Measurements from ENCODE around the gene APOOL.

Gene APOOL

GRCh38 chrX:85024044-85024443 is 20.4 kb downstream of the APOOL start:
- Histone ChIP-seq H3K79me1 (ENCODE audit: low read length) (no peaks in the 10 kb centered on the region), H3K14ac (ENCODE audit: low read length) (no peak overlapping the region), H2BK12ac (ENCODE audit: low read length) (no peak overlapping the region), H3K4ac (ENCODE audit: low read depth, low read length) (no peak overlapping the region), H3K79me2 (ENCODE audit: control insufficient read depth, insufficient read depth, low read length, poor library complexity) (no peaks in the 10 kb centered on the region), H2AFZ (ENCODE audit: insufficient read depth, low read length, poor library complexity) (no peak overlapping the region), H3K36me3 (ENCODE audit: control insufficient read depth in 1 of 2, insufficient read depth in 2 of 2, low read length in 2 of 2) (no peaks in the 10 kb centered on the region), H4K12ac (ENCODE audit: low read depth, low read length) (no peak overlapping the region), H4K91ac (ENCODE audit: low read depth, low read length) (no peak overlapping the region), H3K4me1 (ENCODE audit: control insufficient read depth in 1 of 2, insufficient read depth in 2 of 2, low read length in 2 of 2) (no peaks in the 10 kb centered on the region), H2BK120ac (ENCODE audit: insufficient read depth, low read length, poor library complexity) (no peak overlapping the region), H3K4me3 (ENCODE audit: low read depth, low read length) (no peak overlapping the region), H2AK5ac (ENCODE audit: low read length) (no peak overlapping the region), H3K9me3 (ENCODE audit: insufficient read depth, low read depth, low read length) (no peaks in the 10 kb centered on the region), H3K9ac (ENCODE audit: low read length) (no peak overlapping the region), H3K18ac (ENCODE audit: low read length) (no peak overlapping the region), H4K8ac (ENCODE audit: low read depth, low read length) (no peak overlapping the region), H3K27me3 (ENCODE audit: insufficient read depth, low read length) (no peaks in the 10 kb centered on the region), H3K4me2 (ENCODE audit: low read length) (no peak overlapping the region), H3K27ac (ENCODE audit: low read depth, low read length) (no peak overlapping the region), H3K23ac (ENCODE audit: low read length) (no peak overlapping the region), H2BK5ac (ENCODE audit: low read depth, low read length, poor library complexity) (no peak overlapping the region)
- DNase-seq = no peak
- no CpG with 5 or more reads among the region's 2 CpGs for WGBS (ENCODE audit: extremely low coverage, insufficient coverage, insufficient read length)

DNA sequence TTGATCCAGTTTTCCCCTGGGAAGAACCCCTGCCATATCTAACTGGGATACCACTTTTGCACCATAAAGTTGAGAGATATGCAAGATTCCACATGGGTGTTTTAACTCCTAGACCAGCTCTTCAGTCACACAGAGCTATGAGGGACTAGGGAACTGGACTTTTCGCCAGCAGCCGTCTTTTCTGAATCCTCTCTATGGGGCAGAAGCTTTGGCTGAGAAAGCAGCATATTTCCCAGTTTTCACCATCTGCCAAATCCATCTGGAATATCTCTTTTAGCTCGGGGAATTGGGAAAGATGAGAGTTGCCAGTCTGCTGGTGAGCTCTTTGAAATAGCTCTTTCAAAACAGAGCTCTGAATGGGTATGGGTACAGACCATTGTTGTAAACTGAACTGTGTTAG is 20.9 kb downstream of the APOOL start:
- H3K4me1 ChIP-seq (ENCODE audit: control insufficient read depth in 1 of 2, insufficient read depth in 2 of 2, low read length in 2 of 2) = no peaks in the 10 kb centered on the region
- WGBS (ENCODE audit: extremely low coverage, insufficient coverage, insufficient read length) = no CpG with 5 or more reads among the region's 3 CpGs
- no peak overlapping the region for H4K8ac ChIP-seq (ENCODE audit: low read depth, low read length)
- H4K91ac ChIP-seq (ENCODE audit: low read depth, low read length) = no peak overlapping the region
- no peak overlapping the region for H3K9ac ChIP-seq (ENCODE audit: low read length)
- H3K79me2 ChIP-seq (ENCODE audit: control insufficient read depth, insufficient read depth, low read length, poor library complexity) = no peaks in the 10 kb centered on the region
- H2BK120ac ChIP-seq (ENCODE audit: insufficient read depth, low read length, poor library complexity) = no peak overlapping the region
- no peak overlapping the region for H4K12ac ChIP-seq (ENCODE audit: low read depth, low read length)
- no peak overlapping the region for H3K27ac ChIP-seq (ENCODE audit: low read depth, low read length)
- no peak overlapping the region for H3K4ac ChIP-seq (ENCODE audit: low read depth, low read length)
- no peaks in the 10 kb centered on the region for H3K9me3 ChIP-seq (ENCODE audit: insufficient read depth, low read depth, low read length)
- no peak overlapping the region for H3K14ac ChIP-seq (ENCODE audit: low read length)
- H3K4me2 ChIP-seq (ENCODE audit: low read length) = no peak overlapping the region
- H2AFZ ChIP-seq (ENCODE audit: insufficient read depth, low read length, poor library complexity) = no peak overlapping the region
- H3K79me1 ChIP-seq (ENCODE audit: low read length) = no peaks in the 10 kb centered on the region
- no peak for DNase-seq
- H3K36me3 ChIP-seq (ENCODE audit: control insufficient read depth in 1 of 2, insufficient read depth in 2 of 2, low read length in 2 of 2) = no peaks in the 10 kb centered on the region
- H3K23ac ChIP-seq (ENCODE audit: low read length) = no peak overlapping the region
- no peak overlapping the region for H3K18ac ChIP-seq (ENCODE audit: low read length)
- no peak overlapping the region for H2BK5ac ChIP-seq (ENCODE audit: low read depth, low read length, poor library complexity)
- no peak overlapping the region for H3K4me3 ChIP-seq (ENCODE audit: low read depth, low read length)
- no peaks in the 10 kb centered on the region for H3K27me3 ChIP-seq (ENCODE audit: insufficient read depth, low read length)
- no peak overlapping the region for H2BK12ac ChIP-seq (ENCODE audit: low read length)
- no peak overlapping the region for H2AK5ac ChIP-seq (ENCODE audit: low read length)

- no peak overlapping the region for H2BK5ac ChIP-seq (ENCODE audit: low read depth, low read length, poor library complexity)
- no peak overlapping the region for H3K27ac ChIP-seq (ENCODE audit: low read depth, low read length)
- no peaks in the 10 kb centered on the region for H3K9me3 ChIP-seq (ENCODE audit: insufficient read depth, low read depth, low read length)
- H3K9ac ChIP-seq (ENCODE audit: low read length) = no peak overlapping the region
- no peak overlapping the region for H3K4me3 ChIP-seq (ENCODE audit: low read depth, low read length)
- no peaks in the 10 kb centered on the region for H3K79me2 ChIP-seq (ENCODE audit: control insufficient read depth, insufficient read depth, low read length, poor library complexity)
- DNase-seq = no peak
- no peak overlapping the region for H3K18ac ChIP-seq (ENCODE audit: low read length)
- H4K12ac ChIP-seq (ENCODE audit: low read depth, low read length) = no peak overlapping the region
- no peak overlapping the region for H3K4ac ChIP-seq (ENCODE audit: low read depth, low read length)
- no peak overlapping the region for H2AFZ ChIP-seq (ENCODE audit: insufficient read depth, low read length, poor library complexity)
- no peak overlapping the region for H4K91ac ChIP-seq (ENCODE audit: low read depth, low read length)
- H3K4me2 ChIP-seq (ENCODE audit: low read length) = no peak overlapping the region
- H3K27me3 ChIP-seq (ENCODE audit: insufficient read depth, low read length) = no peaks in the 10 kb centered on the region
- H2BK12ac ChIP-seq (ENCODE audit: low read length) = no peak overlapping the region
- H3K14ac ChIP-seq (ENCODE audit: low read length) = no peak overlapping the region
- no peaks in the 10 kb centered on the region for H3K4me1 ChIP-seq (ENCODE audit: control insufficient read depth in 1 of 2, insufficient read depth in 2 of 2, low read length in 2 of 2)
- no peaks in the 10 kb centered on the region for H3K79me1 ChIP-seq (ENCODE audit: low read length)
- no peaks in the 10 kb centered on the region for H3K36me3 ChIP-seq (ENCODE audit: control insufficient read depth in 1 of 2, insufficient read depth in 2 of 2, low read length in 2 of 2)
- H3K23ac ChIP-seq (ENCODE audit: low read length) = no peak overlapping the region
- H4K8ac ChIP-seq (ENCODE audit: low read depth, low read length) = no peak overlapping the region
- no peak overlapping the region for H2BK120ac ChIP-seq (ENCODE audit: insufficient read depth, low read length, poor library complexity)
- no peak overlapping the region for H2AK5ac ChIP-seq (ENCODE audit: low read length)
Measured at GRCh38 chrX:85026170-85026569, 22.5 kb downstream of the APOOL start.

DNA sequence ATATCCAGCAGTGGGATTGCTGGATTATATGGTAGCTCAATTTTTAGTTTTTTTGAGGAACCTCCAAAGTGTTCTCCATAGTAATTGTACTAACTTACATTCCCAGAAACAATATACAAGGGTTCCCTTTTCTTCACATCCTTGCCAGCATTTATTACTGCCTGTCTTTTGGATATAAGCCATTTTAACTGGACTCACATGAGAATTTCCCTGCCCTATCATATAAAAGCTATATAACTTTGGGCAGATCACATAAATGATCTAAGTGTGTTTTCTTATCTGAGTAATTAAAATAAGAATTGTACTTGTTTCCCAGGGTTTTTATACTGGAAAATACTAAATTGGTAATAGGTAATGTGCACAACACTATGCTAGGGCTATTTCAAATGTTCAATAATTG is 25.4 kb downstream of the APOOL start:
- Histone ChIP-seq H3K9me3 (ENCODE audit: insufficient read depth, low read depth, low read length) (no peaks in the 10 kb centered on the region), H3K27me3 (ENCODE audit: insufficient read depth, low read length) (no peaks in the 10 kb centered on the region), H2AFZ (ENCODE audit: insufficient read depth, low read length, poor library complexity) (no peak overlapping the region), H3K9ac (ENCODE audit: low read length) (no peak overlapping the region), H3K23ac (ENCODE audit: low read length) (no peak overlapping the region), H2BK120ac (ENCODE audit: insufficient read depth, low read length, poor library complexity) (no peak overlapping the region), H3K79me1 (ENCODE audit: low read length) (no peaks in the 10 kb centered on the region), H4K91ac (ENCODE audit: low read depth, low read length) (no peak overlapping the region), H4K12ac (ENCODE audit: low read depth, low read length) (no peak overlapping the region), H2AK5ac (ENCODE audit: low read length) (no peak overlapping the region), H3K4me3 (ENCODE audit: low read depth, low read length) (no peak overlapping the region), H3K4me1 (ENCODE audit: control insufficient read depth in 1 of 2, insufficient read depth in 2 of 2, low read length in 2 of 2) (no peaks in the 10 kb centered on the region), H3K27ac (ENCODE audit: low read depth, low read length) (no peak overlapping the region), H3K14ac (ENCODE audit: low read length) (no peak overlapping the region), H2BK12ac (ENCODE audit: low read length) (no peak overlapping the region), H3K79me2 (ENCODE audit: control insufficient read depth, insufficient read depth, low read length, poor library complexity) (no peaks in the 10 kb centered on the region), H2BK5ac (ENCODE audit: low read depth, low read length, poor library complexity) (no peak overlapping the region), H3K4ac (ENCODE audit: low read depth, low read length) (no peak overlapping the region), H4K8ac (ENCODE audit: low read depth, low read length) (no peak overlapping the region), H3K18ac (ENCODE audit: low read length) (no peak overlapping the region), H3K36me3 (ENCODE audit: control insufficient read depth in 1 of 2, insufficient read depth in 2 of 2, low read length in 2 of 2) (no peaks in the 10 kb centered on the region), H3K4me2 (ENCODE audit: low read length) (no peak overlapping the region)
- DNase-seq = no peak

DNA sequence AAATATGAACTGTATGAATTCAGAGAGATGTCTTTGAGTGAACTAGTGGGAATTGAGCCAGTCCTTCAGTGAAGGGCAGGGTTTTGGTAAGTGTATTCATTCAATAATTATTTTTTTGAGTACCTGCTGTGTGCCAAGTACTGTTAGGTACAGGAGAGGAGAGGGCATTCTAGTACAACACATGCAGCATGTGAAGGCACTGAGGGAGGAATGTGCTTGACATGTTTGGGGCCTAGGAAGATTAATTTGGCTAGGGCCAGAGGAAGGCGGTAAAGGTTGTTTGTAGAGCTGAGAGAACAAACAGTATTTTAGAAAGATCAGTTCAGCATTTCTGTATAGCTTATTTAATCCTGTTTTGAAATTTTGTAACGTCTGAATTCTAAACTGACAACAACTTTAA is 27.8 kb downstream of the APOOL start:
- Histone ChIP-seq H3K9me3 (ENCODE audit: insufficient read depth, low read depth, low read length) (no peaks in the 10 kb centered on the region), H4K91ac (ENCODE audit: low read depth, low read length) (no peak overlapping the region), H3K14ac (ENCODE audit: low read length) (no peak overlapping the region), H3K27me3 (ENCODE audit: insufficient read depth, low read length) (no peaks in the 10 kb centered on the region), H3K4ac (ENCODE audit: low read depth, low read length) (no peak overlapping the region), H3K36me3 (ENCODE audit: control insufficient read depth in 1 of 2, insufficient read depth in 2 of 2, low read length in 2 of 2) (no peaks in the 10 kb centered on the region), H3K23ac (ENCODE audit: low read length) (no peak overlapping the region), H2BK120ac (ENCODE audit: insufficient read depth, low read length, poor library complexity) (no peak overlapping the region), H3K4me2 (ENCODE audit: low read length) (no peak overlapping the region), H2AK5ac (ENCODE audit: low read length) (no peak overlapping the region), H3K9ac (ENCODE audit: low read length) (no peak overlapping the region), H4K12ac (ENCODE audit: low read depth, low read length) (no peak overlapping the region), H3K4me1 (ENCODE audit: control insufficient read depth in 1 of 2, insufficient read depth in 2 of 2, low read length in 2 of 2) (no peaks in the 10 kb centered on the region), H3K79me1 (ENCODE audit: low read length) (no peaks in the 10 kb centered on the region), H3K79me2 (ENCODE audit: control insufficient read depth, insufficient read depth, low read length, poor library complexity) (no peaks in the 10 kb centered on the region), H2BK12ac (ENCODE audit: low read length) (no peak overlapping the region), H3K18ac (ENCODE audit: low read length) (no peak overlapping the region), H2BK5ac (ENCODE audit: low read depth, low read length, poor library complexity) (no peak overlapping the region), H3K4me3 (ENCODE audit: low read depth, low read length) (no peak overlapping the region), H3K27ac (ENCODE audit: low read depth, low read length) (no peak overlapping the region), H4K8ac (ENCODE audit: low read depth, low read length) (no peak overlapping the region), H2AFZ (ENCODE audit: insufficient read depth, low read length, poor library complexity) (no peak overlapping the region)
- WGBS (ENCODE audit: extremely low coverage, insufficient coverage, insufficient read length) = no CpG with 5 or more reads among the region's 2 CpGs
- no peak for DNase-seq

Measured in trophoblast cell (in vitro differentiated cells and primary cell).